NT2/D1 (cell line): Measurements from ENCODE around the gene EIF5A.

ENCODE experiments used
- DNase-seq: peaks from one replicate; pipeline ENCODE4 v3.0.0-alpha.2; 2011; ENCODE audit warnings: low read depth, low spot score
- H3K27me3 ChIP-seq: 2 replicates; pipeline ENCODE4 v1.6.0; 2011; ENCODE audit warnings: mild to moderate bottlenecking; ENCODE audit not compliant: insufficient read length, insufficient read depth
- H3K36me3 ChIP-seq: 2 replicates; pipeline ENCODE4 v1.6.1; 2011; ENCODE audit warnings: mild to moderate bottlenecking, low read length, mixed read lengths; ENCODE audit not compliant: insufficient read depth, insufficient read length
- H3K4me1 ChIP-seq: 2 replicates; pipeline ENCODE4 v1.5.1; 2011; ENCODE audit not compliant: insufficient read depth, insufficient read length
- H3K4me3 ChIP-seq: 2 replicates; pipeline ENCODE4 v1.5.1; 2011; ENCODE audit warnings: low read depth; ENCODE audit not compliant: insufficient read length
- H3K9ac ChIP-seq: 2 replicates; pipeline ENCODE4 v1.6.0; 2011; ENCODE audit warnings: low read depth; ENCODE audit not compliant: insufficient read length
- H3K9me3 ChIP-seq: 2 replicates; pipeline ENCODE4 v1.5.1; 2011; ENCODE audit warnings: mild to moderate bottlenecking, low read length; ENCODE audit not compliant: insufficient read depth
- SUZ12 ChIP-seq: IDR thresholded peaks from 2 replicates; pipeline ENCODE4 v1.6.1; 2011; ENCODE audit not compliant: insufficient read length, insufficient read depth; ENCODE audit errors: extremely low read depth
- YY1 ChIP-seq: IDR thresholded peaks from 2 replicates; pipeline ENCODE4 v1.6.1; 2011; ENCODE audit not compliant: insufficient read length, insufficient read depth
- ZNF274 ChIP-seq: IDR thresholded peaks from 2 replicates; pipeline ENCODE4 v1.6.1; 2011; ENCODE audit warnings: mild to moderate bottlenecking, low read depth, low read length

Gene EIF5A

DNA sequence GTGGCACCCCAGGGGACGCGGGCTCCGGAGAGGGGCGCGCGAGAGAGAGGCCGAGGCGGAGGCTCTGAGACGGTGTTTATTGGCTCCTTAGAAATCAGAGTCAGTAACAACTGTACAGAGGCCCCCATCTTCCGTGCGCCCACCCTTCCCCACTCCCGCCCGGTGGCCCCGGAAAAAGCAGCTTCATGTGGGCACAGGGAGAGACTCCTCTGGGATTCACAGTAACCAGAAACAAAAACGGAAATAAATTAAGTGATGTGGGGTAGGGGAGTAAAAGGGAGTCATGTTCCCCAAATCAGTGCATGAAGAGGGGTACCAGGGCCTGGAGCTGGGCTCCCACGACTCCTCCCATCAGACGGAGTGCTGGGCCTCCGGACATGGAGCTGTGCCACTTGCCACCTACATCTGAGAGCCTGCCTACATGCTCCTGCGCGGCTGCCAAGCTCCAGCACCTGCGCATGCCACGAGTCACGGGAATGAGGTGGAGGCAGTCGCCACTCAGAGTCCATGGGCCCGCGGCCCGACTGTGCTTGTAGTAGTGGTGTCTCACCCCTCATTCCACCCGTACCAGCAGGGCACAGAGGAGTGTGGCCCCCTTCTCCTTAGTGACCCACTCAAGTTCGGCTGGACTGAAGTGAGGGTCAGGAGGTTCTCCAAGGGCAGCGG is 8.3 kb downstream of the EIF5A start:
- Histone ChIP-seq H3K4me1 (peaks cover 6% of the 10 kb centered on the region), H3K9ac (peak overlapping the region; percentile 87), H3K27me3 (no peaks in the 10 kb centered on the region), H3K4me3 (peak overlapping the region; percentile 66), H3K36me3 (peaks cover 68% of the 10 kb centered on the region), H3K9me3 (no peaks in the 10 kb centered on the region)
- TF ChIP-seq ZNF274 (no peak), YY1 (no peak), SUZ12 (no peak)
- DNase-seq, result no peak

DNA sequence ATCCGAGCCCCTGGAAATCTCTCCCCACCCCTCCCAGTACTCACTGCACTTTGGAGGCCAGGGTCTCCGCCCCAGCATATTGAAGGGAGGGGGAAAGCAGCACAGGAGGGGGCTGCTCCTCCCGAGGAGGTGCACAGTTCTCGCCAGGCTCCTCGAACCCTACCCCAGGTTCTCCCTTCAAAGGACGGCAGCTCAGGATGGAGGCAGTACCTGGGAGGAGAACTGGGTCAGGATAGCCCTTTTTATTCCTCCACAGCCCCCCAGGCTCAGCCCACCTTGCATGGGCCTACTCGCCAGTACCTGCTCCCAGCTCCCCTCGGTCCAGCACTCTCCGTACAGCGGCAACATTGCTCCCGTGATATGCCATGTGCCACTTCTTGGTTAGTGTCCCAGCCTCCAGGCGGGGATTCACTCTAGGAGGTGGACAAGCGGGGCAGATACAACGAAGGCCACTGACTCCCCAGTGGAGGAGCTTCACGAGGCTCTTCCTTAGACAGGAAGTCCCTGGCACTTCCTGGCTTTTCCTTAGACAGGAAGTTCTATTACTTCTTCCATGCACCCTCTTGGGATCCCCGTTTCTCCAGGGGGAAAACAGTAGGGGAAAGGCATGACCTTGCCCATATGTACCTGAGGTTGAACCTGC is 9.9 kb downstream of the EIF5A start:
- Histone ChIP-seq H3K4me3 (no peak overlapping the region), H3K36me3 (peaks cover 71% of the 10 kb centered on the region), H3K9ac (no peak overlapping the region), H3K27me3 (no peaks in the 10 kb centered on the region), H3K4me1 (peaks cover 6% of the 10 kb centered on the region), H3K9me3 (no peaks in the 10 kb centered on the region)
- TF ChIP-seq ZNF274 (no peak), SUZ12 (no peak), YY1 (no peak)
- DNase-seq, result no peak

DNA sequence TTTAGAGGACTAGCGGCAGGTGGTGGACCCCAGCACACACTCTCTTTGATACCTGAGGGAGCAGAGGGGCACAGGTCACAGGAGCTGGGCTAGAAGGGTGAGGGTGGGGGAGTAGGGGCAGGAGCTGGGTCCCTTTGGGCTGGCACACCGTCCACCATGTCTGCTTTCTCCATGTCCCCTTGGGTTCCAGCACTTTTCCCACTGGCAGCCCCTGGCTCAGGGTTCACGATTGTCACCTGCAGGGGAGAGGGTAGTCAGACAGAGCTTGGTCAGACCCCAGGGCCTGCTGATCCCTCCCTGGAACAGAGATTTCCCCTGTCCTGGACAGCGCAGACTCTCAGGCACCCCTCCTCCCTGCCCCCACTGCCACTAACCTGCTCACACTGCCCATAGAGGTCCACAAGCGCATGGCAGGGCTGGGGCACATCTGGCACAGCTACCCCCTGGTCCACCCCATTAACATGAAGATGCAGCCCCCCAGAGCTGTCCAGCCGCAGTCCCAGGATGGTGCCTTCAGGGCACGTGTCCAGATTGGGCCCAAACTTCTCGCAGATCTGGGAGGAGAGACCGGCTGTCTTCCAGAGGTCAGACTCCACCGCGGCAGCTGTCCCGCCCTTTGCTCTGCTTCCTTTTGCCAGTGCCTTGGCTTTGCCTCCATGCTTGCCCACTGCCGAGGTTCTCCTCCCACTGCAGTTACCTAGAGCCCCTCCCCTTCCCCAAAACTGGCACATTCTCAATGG is 10.9 kb downstream of the EIF5A start:
- Histone ChIP-seq H3K4me1 (peaks cover under 1% of the 10 kb centered on the region), H3K4me3 (no peak overlapping the region), H3K9ac (no peak overlapping the region), H3K9me3 (no peaks in the 10 kb centered on the region), H3K36me3 (peaks cover 71% of the 10 kb centered on the region), H3K27me3 (no peaks in the 10 kb centered on the region)
- no peak for DNase-seq
- no peak for TF ChIP-seq ZNF274
- TF ChIP-seq SUZ12, result no peak
- TF ChIP-seq YY1, result no peak

DNA sequence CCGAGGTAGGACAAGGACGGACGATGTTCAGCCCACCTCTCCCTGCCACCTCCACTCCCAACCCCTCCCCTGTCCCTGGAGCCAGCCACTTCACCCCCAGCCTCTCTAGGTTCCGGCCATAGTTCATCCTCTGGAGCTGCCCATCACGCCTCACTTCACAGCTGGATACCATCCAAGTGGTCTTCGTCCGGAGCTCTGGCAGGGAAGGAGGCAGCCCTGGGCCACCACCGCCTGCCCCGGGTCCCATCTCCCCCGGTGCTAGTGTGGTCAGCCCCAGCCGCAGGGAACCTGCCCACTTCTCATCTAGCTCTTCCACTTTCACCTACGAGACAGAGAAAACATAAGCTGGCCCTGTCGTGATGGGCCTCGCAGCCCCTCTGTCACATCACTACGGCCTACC is 14.0 kb downstream of the EIF5A start:
- no peak for DNase-seq
- no peaks in the 10 kb centered on the region for H3K4me1 ChIP-seq
- H3K36me3 ChIP-seq, result peaks cover 85% of the 10 kb centered on the region
- no peaks in the 10 kb centered on the region for H3K27me3 ChIP-seq
- H3K9me3 ChIP-seq, result no peaks in the 10 kb centered on the region
- H3K4me3 ChIP-seq, result no peak overlapping the region
- H3K9ac ChIP-seq, result no peak overlapping the region
- TF ChIP-seq ZNF274 (no peak), YY1 (no peak), SUZ12 (no peak)

DNA sequence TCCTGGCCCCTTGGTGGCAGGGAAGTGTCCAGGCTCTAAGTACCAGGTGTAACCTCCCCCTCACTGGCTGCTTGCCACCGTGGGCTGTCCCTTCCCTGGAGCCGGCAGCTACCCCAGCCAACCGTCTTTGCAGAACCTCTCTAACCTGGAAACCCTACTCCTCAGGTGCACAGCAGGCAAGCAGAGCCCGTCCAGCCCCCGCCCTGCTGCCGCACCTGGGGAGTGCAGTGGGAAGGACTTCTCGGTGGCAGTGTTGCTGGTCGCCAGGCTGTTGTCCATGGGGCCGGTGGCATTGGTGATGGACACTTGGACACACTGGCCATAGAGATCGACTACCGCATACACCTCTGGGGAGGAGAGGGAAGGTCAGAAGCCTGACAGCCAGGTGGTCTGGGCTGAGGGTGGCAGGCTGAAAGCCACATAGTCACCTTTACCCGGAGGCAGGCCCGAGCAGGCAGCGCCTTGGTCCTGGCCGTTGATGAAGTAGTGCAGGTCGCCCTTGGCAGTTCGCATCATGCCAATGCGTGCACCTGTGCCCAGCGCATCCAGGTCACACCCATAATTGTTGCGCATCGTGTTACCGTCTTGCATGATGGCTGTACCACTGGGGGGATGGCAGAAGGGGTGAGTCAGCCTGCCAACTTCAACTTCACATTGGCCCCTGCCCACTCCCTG is 15.2 kb downstream of the EIF5A start:
- H3K9me3 ChIP-seq, result no peaks in the 10 kb centered on the region
- H3K4me3 ChIP-seq, result no peak overlapping the region
- no peak overlapping the region for H3K9ac ChIP-seq
- TF ChIP-seq YY1 (no peak), SUZ12 (no peak), ZNF274 (no peak)
- no peaks in the 10 kb centered on the region for H3K4me1 ChIP-seq
- no peaks in the 10 kb centered on the region for H3K27me3 ChIP-seq
- DNase-seq, result no peak
- H3K36me3 ChIP-seq, result peaks cover 88% of the 10 kb centered on the region

DNA sequence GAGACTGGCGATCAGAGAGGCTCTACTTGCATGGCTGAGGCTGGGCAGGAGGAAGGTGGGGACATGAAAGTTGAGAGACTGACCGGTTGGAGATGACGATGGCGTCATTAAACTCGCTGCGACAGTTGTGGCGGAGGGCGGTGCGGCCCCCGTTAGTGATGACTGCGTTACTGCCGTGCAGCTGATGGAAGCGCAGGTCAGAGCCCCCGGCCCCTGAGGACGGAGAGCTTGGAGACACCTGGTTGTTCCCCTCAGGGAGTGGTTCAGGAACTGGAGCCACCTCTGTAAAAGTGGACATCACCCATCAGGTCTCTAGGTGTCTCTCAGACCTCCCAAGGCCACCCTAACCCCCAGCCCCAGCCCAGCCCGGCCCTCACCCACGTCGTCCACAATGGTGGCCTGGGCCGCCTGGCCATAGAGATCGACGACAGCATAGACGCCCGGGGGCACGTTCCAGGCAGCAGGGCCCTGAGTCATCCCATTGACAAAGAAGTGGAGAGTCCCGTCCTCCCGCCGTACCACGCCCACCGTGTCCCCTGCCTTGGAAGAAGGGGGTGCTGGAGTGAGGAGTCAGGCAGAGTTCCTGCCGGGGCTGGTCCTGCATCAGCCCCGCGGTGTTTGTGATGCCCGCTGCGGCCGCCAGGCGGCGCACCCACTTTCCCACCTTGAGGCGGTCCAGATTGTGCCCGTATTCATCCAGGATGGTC is 16.5 kb downstream of the EIF5A start:
- DNase-seq, result no peak
- peaks cover 76% of the 10 kb centered on the region for H3K36me3 ChIP-seq
- no peak overlapping the region for H3K9ac ChIP-seq

More for the DNA sequence above, 16.5 kb downstream of the EIF5A start:
- H3K9me3 ChIP-seq, result no peaks in the 10 kb centered on the region
- H3K27me3 ChIP-seq, result no peaks in the 10 kb centered on the region
- H3K4me3 ChIP-seq, result no peak overlapping the region
- TF ChIP-seq YY1 (no peak), SUZ12 (no peak), ZNF274 (no peak)
- H3K4me1 ChIP-seq, result no peaks in the 10 kb centered on the region
